Measurements from ENCODE around the gene COPA.

Gene COPA

GRCh38 chr1:160332516-160332915 is 10.5 kb downstream of the COPA start:
- TF ChIP-seq CTCF (IDR thresholded peaks at IDR 0.05; ENCODE audit: low read depth, low read length, missing control alignments), result no peak
- no peak for DNase-seq (ENCODE audit: low read depth)
- no peak overlapping the region for H3K4me3 ChIP-seq (ENCODE audit: low read depth, low read length)
- in situ Hi-C loops (cut with HindIII; ENCODE audit: low sequenced_read_pairs), result no loop called here

GRCh38 chr1:160330119-160330518 is 12.9 kb downstream of the COPA start:
- H3K4me3 ChIP-seq (ENCODE audit: low read depth, low read length), result no peak overlapping the region
- no peak for TF ChIP-seq CTCF (IDR thresholded peaks at IDR 0.05; ENCODE audit: low read depth, low read length, missing control alignments)
- no peak for DNase-seq (ENCODE audit: low read depth)
- in situ Hi-C loops (cut with HindIII; ENCODE audit: low sequenced_read_pairs), result no loop called here

- no peak overlapping the region for H3K4me3 ChIP-seq (ENCODE audit: low read depth, low read length)
- no peak for DNase-seq (ENCODE audit: low read depth)
- in situ Hi-C loops (cut with HindIII; ENCODE audit: low sequenced_read_pairs), result loop anchor here (5.0 to 10.0 kb wide), 2 partner anchors 51 to 133 kb away; partner anchors contain the start of gene CASQ1
- TF ChIP-seq CTCF (IDR thresholded peaks at IDR 0.05; ENCODE audit: low read depth, low read length, missing control alignments), result no peak
Observed at GRCh38 chr1:160328184-160328583, 14.9 kb downstream of the COPA start.

- H3K4me3 ChIP-seq (ENCODE audit: low read depth, low read length), result no peak overlapping the region
- no peak for DNase-seq (ENCODE audit: low read depth)
- TF ChIP-seq CTCF (IDR thresholded peaks at IDR 0.05; ENCODE audit: low read depth, low read length, missing control alignments), result no peak
- in situ Hi-C loops (cut with HindIII; ENCODE audit: low sequenced_read_pairs), result loop anchor here (5.0 to 10.0 kb wide), 2 partner anchors 49 to 132 kb away; partner anchors contain the start of gene CASQ1
Observed at GRCh38 chr1:160326418-160326817, 16.6 kb downstream of the COPA start.

GRCh38 chr1:160325252-160325651 is 17.8 kb downstream of the COPA start:
- H3K4me3 ChIP-seq (ENCODE audit: low read depth, low read length), result no peak overlapping the region
- in situ Hi-C loops (cut with HindIII; ENCODE audit: low sequenced_read_pairs), result loop anchor here (5.0 to 10.0 kb wide), 2 partner anchors 48 to 130 kb away; partner anchors contain the start of gene CASQ1
- no peak for TF ChIP-seq CTCF (IDR thresholded peaks at IDR 0.05; ENCODE audit: low read depth, low read length, missing control alignments)

GRCh38 chr1:160322831-160323230 is 20.2 kb downstream of the COPA start:
- TF ChIP-seq CTCF (IDR thresholded peaks at IDR 0.05; ENCODE audit: low read depth, low read length, missing control alignments), result no peak
- no peak for DNase-seq (ENCODE audit: low read depth)
- in situ Hi-C loops (cut with HindIII; ENCODE audit: low sequenced_read_pairs), result loop anchor here (10.0 kb wide), 1 partner anchor 128 kb away; the partner anchor contains the start of gene CASQ1
- H3K4me3 ChIP-seq (ENCODE audit: low read depth, low read length), result no peak overlapping the region

More at GRCh38 chr1:160325252-160325651, 17.8 kb downstream of the COPA start:
- no peak for DNase-seq (ENCODE audit: low read depth)

Data from astrocyte of the cerebellum (primary cell).